Activated naive CD4-positive, alpha-beta T cell treated with anti-CD3 and anti-CD28 coated beads, Interleukin-2, amount 50 U/mL, for 24 hours (primary cell): Measurements from ENCODE around the gene FGF19.
"Not testable (repeated sequence)": the region's sequence is repeated elsewhere in the genome, so short reads cannot be mapped to it uniquely, and the experiment has no call there.

Experiments used
- H3K27ac Mint-ChIP-seq: one replicate; pipeline ENCODE4 v1.8.0; 2021; ENCODE audit warnings: mild to moderate bottlenecking, mixed read lengths
- H3K27me3 Mint-ChIP-seq: one replicate; pipeline ENCODE4 v1.8.0; 2021; ENCODE audit warnings: mixed read lengths
- H3K36me3 Mint-ChIP-seq: one replicate; pipeline ENCODE4 v1.8.0; 2021; ENCODE audit warnings: mixed read lengths
- H3K4me1 Mint-ChIP-seq: one replicate; pipeline ENCODE4 v1.8.0; 2021; ENCODE audit warnings: mixed read lengths
- H3K4me3 Mint-ChIP-seq: one replicate; pipeline ENCODE4 v1.8.0; 2021; ENCODE audit warnings: mild to moderate bottlenecking, mixed read lengths
- H3K9me3 Mint-ChIP-seq: one replicate; pipeline ENCODE4 v1.8.0; 2021; ENCODE audit warnings: mixed read lengths

FGF19 gene

GRCh38 chr11:69705351-69705811, 1.6 kb upstream of the FGF19 start:
- H3K27ac Mint-ChIP-seq, result no peak overlapping the region
- peaks cover 30% of the 10 kb centered on the region for H3K27me3 Mint-ChIP-seq
- peak overlapping the region; percentile 42 for H3K4me3 Mint-ChIP-seq
- no peaks in the 10 kb centered on the region for H3K9me3 Mint-ChIP-seq
- H3K4me1 Mint-ChIP-seq, result peaks cover 10% of the 10 kb centered on the region
- no peaks in the 10 kb centered on the region for H3K36me3 Mint-ChIP-seq

- Mint-ChIP-seq H3K27me3 (peaks cover 33% of the 10 kb centered on the region), H3K4me1 (peaks cover 10% of the 10 kb centered on the region), H3K36me3 (no peaks in the 10 kb centered on the region), H3K9me3 (no peaks in the 10 kb centered on the region), H3K27ac (no peak overlapping the region), H3K4me3 (peak overlapping the region; percentile 55)
Observed at GRCh38 chr11:69704508-69705253, 859 bp upstream of the FGF19 start.

- Mint-ChIP-seq H3K27ac (no peak overlapping the region), H3K9me3 (no peaks in the 10 kb centered on the region), H3K4me3 (no peak overlapping the region), H3K27me3 (peaks cover 36% of the 10 kb centered on the region), H3K36me3 (no peaks in the 10 kb centered on the region), H3K4me1 (peaks cover 10% of the 10 kb centered on the region)
Observed at GRCh38 chr11:69703453-69703767, 412 bp downstream of the FGF19 start.

- Mint-ChIP-seq H3K4me3 (no peak overlapping the region), H3K4me1 (peaks cover 10% of the 10 kb centered on the region), H3K9me3 (no peaks in the 10 kb centered on the region), H3K27ac (no peak overlapping the region), H3K36me3 (no peaks in the 10 kb centered on the region), H3K27me3 (peaks cover 39% of the 10 kb centered on the region)
Observed at GRCh38 chr11:69702769-69703452, 911 bp downstream of the FGF19 start.

- no peaks in the 10 kb centered on the region for H3K36me3 Mint-ChIP-seq
- H3K27me3 Mint-ChIP-seq, result peaks cover 36% of the 10 kb centered on the region
- peaks cover 10% of the 10 kb centered on the region for H3K4me1 Mint-ChIP-seq
- H3K4me3 Mint-ChIP-seq, result no peak overlapping the region
- no peak overlapping the region for H3K27ac Mint-ChIP-seq
- no peaks in the 10 kb centered on the region for H3K9me3 Mint-ChIP-seq
Observed at GRCh38 chr11:69702239-69702691, 1.6 kb downstream of the FGF19 start.

GRCh38 chr11:69700278-69701140, 3.3 kb downstream of the FGF19 start:
- Mint-ChIP-seq H3K27me3 (peaks cover 36% of the 10 kb centered on the region), H3K36me3 (no peaks in the 10 kb centered on the region), H3K4me3 (no peak overlapping the region), H3K27ac (no peak overlapping the region), H3K4me1 (peaks cover 10% of the 10 kb centered on the region), H3K9me3 (no peaks in the 10 kb centered on the region)

- no peaks in the 10 kb centered on the region for H3K36me3 Mint-ChIP-seq
- peaks cover 7% of the 10 kb centered on the region for H3K4me1 Mint-ChIP-seq
- H3K27ac Mint-ChIP-seq, result no peak overlapping the region
- peaks cover 31% of the 10 kb centered on the region for H3K27me3 Mint-ChIP-seq
- no peak overlapping the region for H3K4me3 Mint-ChIP-seq
- no peaks in the 10 kb centered on the region for H3K9me3 Mint-ChIP-seq
Observed at GRCh38 chr11:69699213-69699612, 4.6 kb downstream of the FGF19 start.

- no peaks in the 10 kb centered on the region for H3K36me3 Mint-ChIP-seq
- H3K27me3 Mint-ChIP-seq, result peaks cover 35% of the 10 kb centered on the region
- H3K27ac Mint-ChIP-seq, result no peak overlapping the region
- no peak overlapping the region for H3K4me3 Mint-ChIP-seq
- peaks cover 7% of the 10 kb centered on the region for H3K4me1 Mint-ChIP-seq
- H3K9me3 Mint-ChIP-seq, result no peaks in the 10 kb centered on the region
Observed at GRCh38 chr11:69698362-69698761, 5.5 kb downstream of the FGF19 start.

GRCh38 chr11:69697861-69698260, 6.0 kb downstream of the FGF19 start:
- Mint-ChIP-seq H3K9me3 (no peaks in the 10 kb centered on the region), H3K4me3 (no peak overlapping the region), H3K36me3 (no peaks in the 10 kb centered on the region), H3K27ac (no peak overlapping the region), H3K27me3 (peaks cover 32% of the 10 kb centered on the region), H3K4me1 (peaks cover 4% of the 10 kb centered on the region)

GRCh38 chr11:69697469-69697843, 6.4 kb downstream of the FGF19 start:
- Mint-ChIP-seq H3K36me3 (no peaks in the 10 kb centered on the region), H3K9me3 (no peaks in the 10 kb centered on the region), H3K4me3 (no peak overlapping the region), H3K4me1 (peaks cover under 1% of the 10 kb centered on the region), H3K27me3 (peaks cover 30% of the 10 kb centered on the region), H3K27ac (no peak overlapping the region)

GRCh38 chr11:69696749-69697468, 6.9 kb downstream of the FGF19 start:
- no peak overlapping the region for H3K4me3 Mint-ChIP-seq
- H3K4me1 Mint-ChIP-seq, result no peaks in the 10 kb centered on the region
- H3K27ac Mint-ChIP-seq, result no peak overlapping the region
- H3K36me3 Mint-ChIP-seq, result no peaks in the 10 kb centered on the region
- H3K27me3 Mint-ChIP-seq, result peaks cover 28% of the 10 kb centered on the region
- no peaks in the 10 kb centered on the region for H3K9me3 Mint-ChIP-seq

GRCh38 chr11:69695995-69696394, 7.8 kb downstream of the FGF19 start:
- H3K9me3 Mint-ChIP-seq, H3K36me3 Mint-ChIP-seq, H3K4me3 Mint-ChIP-seq, H3K4me1 Mint-ChIP-seq, H3K27ac Mint-ChIP-seq: not testable (repeated sequence)
- peaks cover 30% of the 10 kb centered on the region for H3K27me3 Mint-ChIP-seq

- Mint-ChIP-seq H3K4me1 (no peaks in the 10 kb centered on the region), H3K27me3 (peaks cover 29% of the 10 kb centered on the region), H3K9me3 (no peaks in the 10 kb centered on the region), H3K27ac (no peak overlapping the region), H3K36me3 (no peaks in the 10 kb centered on the region), H3K4me3 (no peak overlapping the region)
Observed at GRCh38 chr11:69695581-69695980, 8.2 kb downstream of the FGF19 start.

GRCh38 chr11:69694781-69695180, 9.0 kb downstream of the FGF19 start:
- Mint-ChIP-seq H3K27me3 (peaks cover 29% of the 10 kb centered on the region), H3K9me3 (no peaks in the 10 kb centered on the region), H3K4me3 (no peak overlapping the region)

GRCh38 chr11:69692422-69692821, 11.4 kb downstream of the FGF19 start:
- H3K9me3 Mint-ChIP-seq, result no peaks in the 10 kb centered on the region
- H3K36me3 Mint-ChIP-seq, result no peaks in the 10 kb centered on the region
- H3K4me1 Mint-ChIP-seq, result peaks cover 7% of the 10 kb centered on the region
- H3K27ac Mint-ChIP-seq, result no peak overlapping the region
- peaks cover 37% of the 10 kb centered on the region for H3K27me3 Mint-ChIP-seq
- H3K4me3 Mint-ChIP-seq, result no peak overlapping the region

More at GRCh38 chr11:69694781-69695180, 9.0 kb downstream of the FGF19 start:
- no peak overlapping the region for H3K27ac Mint-ChIP-seq
- peaks cover 2% of the 10 kb centered on the region for H3K4me1 Mint-ChIP-seq
- no peaks in the 10 kb centered on the region for H3K36me3 Mint-ChIP-seq
